B cell (primary cell): ENCODE measurements around the gene CPXM1. TPM values are rescaled to one million over a fixed set of nuclear protein-coding genes. Genes with fewer than 3 reads are reported as not detected.

Experiments
- ATAC-seq: fragments of 200-7000 bp; cut with Tn5 transposase; one replicate; pipeline ENCODE4 v1.10.0; 2021; ENCODE audit warnings: low read depth, mild to moderate bottlenecking, moderate number of reproducible peaks, moderate library complexity
- CTCF ChIA-PET: fragments of 350-600 bp; sonication (Branson Sonifier 250); formaldehyde crosslinking; loops from one replicate; lab custom pipeline; 2021; ENCODE audit warnings: antibody characterized with exemption, inconsistent platforms; lab: Charles Lee
- POLR2A ChIA-PET: fragments of 350-600 bp; sonication (Branson Sonifier 250); formaldehyde crosslinking; loops from one replicate; lab custom pipeline; 2021; ENCODE audit warnings: antibody characterized with exemption; lab: Charles Lee
- DNase-seq: peaks from one replicate; pipeline ENCODE4 v3.0.0; 2013
- H2AFZ ChIP-seq: 2 replicates; pipeline ENCODE4 v1.6.1; 2012; ENCODE audit warnings: mild to moderate bottlenecking, low read depth, low read length; ENCODE audit not compliant: insufficient read depth, poor library complexity, severe bottlenecking
- H3K27ac ChIP-seq, 2 donors: 1 replicate in 1 of 2; 2 replicates in 1 of 2; pipeline ENCODE4 v1.5.1; 2012 to 2013; ENCODE audit warnings: low read length in 2 of 2, mild to moderate bottlenecking in 2 of 2, moderate library complexity in 1 of 2
- H3K27me3 ChIP-seq, 4 experiments: fragments of 200-600 bp in 1 of 4; sonication (generic) in 1 of 4; replicated peaks in 1 of 4; 1 replicate in 2 of 4; 2 replicates in 2 of 4; pipeline versions ENCODE4 v1.6.1 to v1.7.0; 2013 to 2016; ENCODE audit warnings: low read length in 3 of 4, mild to moderate bottlenecking in 2 of 4, mixed read lengths in 1 of 4, moderate library complexity in 1 of 4; ENCODE audit not compliant: insufficient read depth in 4 of 4, control insufficient read depth in 3 of 4; ENCODE audit errors: control extremely low read depth in 1 of 4
- H3K36me3 ChIP-seq, 2 experiments: replicated peaks in 1 of 2; 1 replicate in 1 of 2; 2 replicates in 1 of 2; pipeline versions ENCODE4 v1.6.1 to v1.7.1; 2013; ENCODE audit warnings: low read length in 1 of 2; ENCODE audit not compliant: insufficient read depth in 2 of 2, control insufficient read depth in 1 of 2; ENCODE audit errors: control extremely low read depth in 1 of 2, extremely low read depth in 1 of 2
- H3K4me1 ChIP-seq, 2 donors: fragments of 200-600 bp in 1 of 2; sonication (generic) in 1 of 2; 1 replicate in 1 of 2; 2 replicates in 1 of 2; pipeline versions ENCODE4 v1.5.1 to v1.6.1; 2013 to 2017; ENCODE audit warnings: low read length in 2 of 2; ENCODE audit not compliant: control insufficient read depth in 2 of 2, insufficient read depth in 2 of 2
- H3K4me2 ChIP-seq: replicated peaks from 2 replicates; pipeline ENCODE3; 2012; ENCODE audit warnings: mild to moderate bottlenecking, low read depth, low read length; ENCODE audit not compliant: poor library complexity, severe bottlenecking
- H3K4me3 ChIP-seq, 5 experiments: fragments of 200-600 bp in 1 of 5; sonication (generic) in 1 of 5; 1 replicate in 3 of 5; 2 replicates in 2 of 5; pipeline versions ENCODE4 v1.5.1 to v1.7.0; 2011 to 2016; ENCODE audit warnings: low read length in 4 of 5, mild to moderate bottlenecking in 4 of 5, low read depth in 2 of 5, control low read depth in 1 of 5, moderate library complexity in 1 of 5; ENCODE audit not compliant: insufficient read depth in 1 of 5; ENCODE audit errors: control extremely low read depth in 1 of 5, extremely low read depth in 1 of 5
- H3K79me2 ChIP-seq: fragments of 200-600 bp; sonication (generic); one replicate; pipeline ENCODE4 v1.6.0; 2016; ENCODE audit warnings: low read length; ENCODE audit not compliant: control insufficient read depth, insufficient read depth
- H3K9ac ChIP-seq: fragments of 200-600 bp; sonication (generic); 2 replicates; pipeline ENCODE4 v1.6.1; 2017; ENCODE audit warnings: mild to moderate bottlenecking, low read length, moderate library complexity
- H3K9me3 ChIP-seq, 3 donors: one replicate each; pipeline versions ENCODE4 v1.6.1 to v1.7.1; 2013; ENCODE audit warnings: low read length in 2 of 3; ENCODE audit not compliant: control insufficient read depth in 2 of 3, insufficient read depth in 1 of 3; ENCODE audit errors: control extremely low read depth in 1 of 3
- H4K20me1 ChIP-seq: 2 replicates; pipeline ENCODE4 v1.6.0; 2012; ENCODE audit warnings: mild to moderate bottlenecking, low read length; ENCODE audit not compliant: insufficient read depth, control insufficient read depth, poor library complexity, severe bottlenecking
- H3K27ac Mint-ChIP-seq: one replicate; pipeline ENCODE4 v1.8.0; 2021; ENCODE audit warnings: mixed read lengths
- H3K27me3 Mint-ChIP-seq: one replicate; pipeline ENCODE4 v1.8.0; 2021; ENCODE audit warnings: mixed read lengths
- H3K4me1 Mint-ChIP-seq: one replicate; pipeline ENCODE4 v1.8.0; 2021; ENCODE audit warnings: mixed read lengths
- H3K4me3 Mint-ChIP-seq: one replicate; pipeline ENCODE4 v1.8.0; 2021; ENCODE audit warnings: mixed read lengths
- H3K9me3 Mint-ChIP-seq: one replicate; pipeline ENCODE4 v1.8.0; 2022; ENCODE audit warnings: mixed read lengths; ENCODE audit not compliant: insufficient read depth
- EZH2 ChIP-seq: IDR thresholded peaks from 2 replicates; pipeline ENCODE4 v1.6.1; 2012; ENCODE audit warnings: borderline replicate concordance, low read depth, mild to moderate bottlenecking, moderate library complexity, low read length; ENCODE audit not compliant: insufficient read depth, poor library complexity, severe bottlenecking
- WGBS: methylation state at CpG from one replicate; pipeline ENCODE4 v1.1.5; 2013; ENCODE audit warnings: missing lambda C conversion rate; ENCODE audit not compliant: insufficient coverage; 5-methylcytosine and 5-hydroxymethylcytosine counted together
- intact Hi-C: fragments of 100-400 bp; cut with micrococcal nuclease; formaldehyde crosslinking; loops from one replicate; pipeline ENCODE4 v1.10.0; 2022
- polyA plus RNA-seq: library from polyadenylated mRNA; depleted of rRNA; stranded (reverse); fragments of >200 nt; gene quantifications from 2 replicates; pipeline ENCODE4 v1.2.3, GENCODE V29; 2012
- total RNA-seq, 2 donors: library from RNA; stranded (reverse); fragments of 120-200 nt in 1 of 2; gene quantifications; 1 replicate in 1 of 2; 2 replicates in 1 of 2; pipeline versions ENCODE4 v1.2.3 to v1.2.4, GENCODE V29; 2013 to 2022
- TF ChIP-seq, protein P1 (sequence below): fragments of 200-600 bp; IDR thresholded peaks from one replicate; pipeline ENCODE4 v1.8.0; 2022; ENCODE audit warnings: antibody characterized with exemption, mild to moderate bottlenecking

The CPXM1 gene
- total and polyA plus RNA-seq, 2 donors (not counting 1 experiment from before 2014, with no cell fraction given): 0.21 to 1.9 TPM

DNA sequence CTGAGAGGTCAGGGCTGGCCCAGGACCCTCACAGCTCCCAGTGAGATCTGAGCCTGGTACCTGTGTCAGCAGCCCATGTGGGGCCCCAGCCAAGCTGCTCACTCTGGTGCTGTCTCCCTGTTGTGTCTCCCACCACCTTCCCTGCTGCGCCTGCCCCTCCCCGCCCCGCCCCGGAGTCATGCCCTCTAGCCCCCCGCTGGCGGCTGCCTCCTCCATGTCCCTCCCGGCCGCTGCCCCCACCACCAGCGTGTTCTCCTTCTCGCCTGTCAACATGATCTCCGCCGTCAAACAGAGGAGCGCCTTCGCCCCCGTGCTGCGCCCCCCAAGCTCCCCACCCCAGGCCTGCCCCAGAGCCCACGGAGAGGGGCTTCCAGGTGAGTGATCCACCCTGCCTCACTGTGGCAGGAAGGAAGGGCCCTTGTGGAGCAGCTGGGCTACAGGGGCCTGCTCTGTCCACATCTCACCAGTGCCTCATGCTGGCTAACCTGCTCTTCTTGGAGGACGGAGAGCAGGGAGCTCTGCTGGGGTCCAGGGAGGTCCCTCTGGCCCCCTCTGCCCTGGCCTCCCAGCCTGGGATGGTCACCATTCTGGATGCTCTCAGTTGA, 44.9 kb downstream of the CPXM1 start:
- H3K9me3 Mint-ChIP-seq: no peaks in the 10 kb centered on the region
- H3K4me3 Mint-ChIP-seq: no peak overlapping the region
- Histone ChIP-seq H3K27me3 (peaks cover 0 to 88% (median 46%) of the 10 kb centered on the region in 4 experiments), H3K9me3 (peaks cover 0 to 15% (median 0%) of the 10 kb centered on the region in 3 donors), H3K4me1 (peaks cover 29 to 30% of the 10 kb centered on the region in 2 donors), H3K4me3 (no peak overlapping the region), H2AFZ (no peak overlapping the region), H4K20me1 (no peaks in the 10 kb centered on the region), H3K36me3 (no peaks in the 10 kb centered on the region), H3K4me2 (no peak overlapping the region), H3K27ac (no peak overlapping the region), H3K79me2 (no peaks in the 10 kb centered on the region), H3K9ac (no peak overlapping the region)
- no peak for TF ChIP-seq EZH2
- TF ChIP-seq, protein P1, sequence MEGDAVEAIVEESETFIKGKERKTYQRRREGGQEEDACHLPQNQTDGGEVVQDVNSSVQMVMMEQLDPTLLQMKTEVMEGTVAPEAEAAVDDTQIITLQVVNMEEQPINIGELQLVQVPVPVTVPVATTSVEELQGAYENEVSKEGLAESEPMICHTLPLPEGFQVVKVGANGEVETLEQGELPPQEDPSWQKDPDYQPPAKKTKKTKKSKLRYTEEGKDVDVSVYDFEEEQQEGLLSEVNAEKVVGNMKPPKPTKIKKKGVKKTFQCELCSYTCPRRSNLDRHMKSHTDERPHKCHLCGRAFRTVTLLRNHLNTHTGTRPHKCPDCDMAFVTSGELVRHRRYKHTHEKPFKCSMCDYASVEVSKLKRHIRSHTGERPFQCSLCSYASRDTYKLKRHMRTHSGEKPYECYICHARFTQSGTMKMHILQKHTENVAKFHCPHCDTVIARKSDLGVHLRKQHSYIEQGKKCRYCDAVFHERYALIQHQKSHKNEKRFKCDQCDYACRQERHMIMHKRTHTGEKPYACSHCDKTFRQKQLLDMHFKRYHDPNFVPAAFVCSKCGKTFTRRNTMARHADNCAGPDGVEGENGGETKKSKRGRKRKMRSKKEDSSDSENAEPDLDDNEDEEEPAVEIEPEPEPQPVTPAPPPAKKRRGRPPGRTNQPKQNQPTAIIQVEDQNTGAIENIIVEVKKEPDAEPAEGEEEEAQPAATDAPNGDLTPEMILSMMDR: no peak
- DNase-seq (no peak), ATAC-seq (no peak)
- intact Hi-C loops: no loop called here
- POLR2A ChIA-PET: no interaction called here
- H3K27ac Mint-ChIP-seq: no peak overlapping the region
- H3K4me1 Mint-ChIP-seq: peaks cover 28% of the 10 kb centered on the region
- CTCF ChIA-PET: interaction anchor here (1.7 to 2.1 kb wide), 2 partner anchors 12 to 245 kb away, joined by 6 read pairs; no protein-coding TSS in a partner anchor
- peaks cover 66% of the 10 kb centered on the region for H3K27me3 Mint-ChIP-seq
- 48% methylated on average over 12 of the region's 18 CpGs for WGBS

DNA sequence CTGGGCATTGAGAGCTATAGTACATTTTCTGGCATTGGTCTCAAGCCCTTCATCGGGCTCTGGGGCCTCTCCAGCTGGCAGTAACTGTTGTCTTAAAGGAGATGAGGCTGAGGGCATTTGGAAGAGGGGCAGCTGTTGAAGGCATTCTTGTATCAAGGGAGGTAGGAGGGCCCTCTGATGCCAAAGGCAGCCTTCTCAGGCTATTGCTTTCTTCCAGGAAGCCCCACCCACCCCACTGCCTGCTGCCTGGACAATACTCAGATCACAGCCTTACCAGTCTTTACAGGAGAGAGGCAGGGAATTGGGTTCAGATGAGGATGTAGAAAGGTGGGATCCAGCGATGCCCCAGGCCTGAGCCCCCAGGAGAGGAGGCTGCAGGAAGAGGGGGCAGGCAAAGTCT, 46.0 kb downstream of the CPXM1 start:
- H3K4me3 ChIP-seq: no peak overlapping the region
- WGBS: 65% methylated on average over 2 of the region's 2 CpGs
- H4K20me1 ChIP-seq: no peaks in the 10 kb centered on the region
- H2AFZ ChIP-seq: no peak overlapping the region
- DNase-seq (no peak), ATAC-seq (no peak)
- no peak overlapping the region for H3K27ac ChIP-seq
- H3K27me3 ChIP-seq: peaks cover 0 to 86% (median 49%) of the 10 kb centered on the region in 4 experiments
- H3K4me3 Mint-ChIP-seq: no peak overlapping the region
- H3K4me2 ChIP-seq: no peak overlapping the region
- H3K36me3 ChIP-seq: no peaks in the 10 kb centered on the region
- intact Hi-C loops: loop anchor here (5.0 kb wide), 1 partner anchor 547 kb away; no protein-coding TSS in a partner anchor
- TF ChIP-seq, protein P1: no peak
- no peak for TF ChIP-seq EZH2
- H3K27ac Mint-ChIP-seq: no peak overlapping the region
- POLR2A ChIA-PET: no interaction called here
- H3K27me3 Mint-ChIP-seq: peaks cover 66% of the 10 kb centered on the region
- H3K4me1 ChIP-seq: peaks cover 29 to 32% of the 10 kb centered on the region in 2 donors
- peaks cover 29% of the 10 kb centered on the region for H3K4me1 Mint-ChIP-seq
- no peak overlapping the region for H3K9ac ChIP-seq
- H3K9me3 Mint-ChIP-seq: no peaks in the 10 kb centered on the region
- H3K9me3 ChIP-seq: peaks cover 0 to 24% (median 0%) of the 10 kb centered on the region in 3 donors
- CTCF ChIA-PET: interaction anchor here (1.7 to 2.1 kb wide), 2 partner anchors 11 to 246 kb away, joined by 6 read pairs; no protein-coding TSS in a partner anchor
- no peaks in the 10 kb centered on the region for H3K79me2 ChIP-seq
